Measurements from ENCODE around the gene PNPLA7.
A peak's percentile ranks its signal among the peaks of the same experiment; 100 is the strongest.
"Not testable (repeated sequence)": the region's sequence is repeated elsewhere in the genome, so short reads cannot be mapped to it uniquely, and the experiment has no call there.

The PNPLA7 gene

DNA sequence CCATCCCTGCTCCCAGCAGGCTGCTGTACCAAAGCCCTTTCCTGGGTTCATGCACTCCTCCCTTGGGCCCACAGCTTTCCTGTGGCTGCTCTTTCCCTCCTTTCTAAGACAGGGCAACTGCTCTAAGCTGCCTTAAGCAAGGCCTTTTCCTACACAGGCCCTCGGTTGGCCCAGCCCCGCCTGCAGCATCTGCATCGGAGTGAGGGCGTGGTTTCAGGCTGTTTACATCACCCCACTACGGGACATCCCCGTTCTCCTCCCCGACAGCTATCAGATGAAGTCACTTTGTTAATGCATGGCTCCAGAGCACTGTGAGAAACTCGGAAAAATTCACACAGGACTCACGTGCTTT is 25.1 kb upstream of the PNPLA7 start:
- no peak for DNase-seq (ENCODE audit: low read depth)

DNA sequence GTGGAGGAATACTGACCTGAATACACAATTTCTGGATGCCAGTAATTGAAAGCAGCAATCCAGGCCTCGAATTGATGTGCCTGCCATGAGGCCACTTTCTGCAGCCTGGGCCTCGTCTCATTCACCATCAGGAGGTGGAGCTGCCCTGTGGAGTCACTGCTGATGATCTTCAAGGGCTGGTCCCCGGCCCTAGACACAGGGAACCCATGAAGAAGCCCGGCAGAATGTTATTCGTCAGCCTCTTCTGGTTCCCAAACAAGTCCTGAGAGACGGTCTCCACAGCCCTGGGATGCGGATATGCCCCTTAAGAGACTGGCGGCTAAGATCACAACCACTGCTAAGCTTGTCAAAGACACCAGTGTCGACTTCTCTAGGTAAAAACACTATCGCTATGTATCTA is 24.0 kb upstream of the PNPLA7 start:
- no peak for DNase-seq (ENCODE audit: low read depth)

- DNase-seq (ENCODE audit: low read depth) = no peak
Measured at GRCh38 chr9:137570566-137570965, 20.4 kb upstream of the PNPLA7 start.

DNA sequence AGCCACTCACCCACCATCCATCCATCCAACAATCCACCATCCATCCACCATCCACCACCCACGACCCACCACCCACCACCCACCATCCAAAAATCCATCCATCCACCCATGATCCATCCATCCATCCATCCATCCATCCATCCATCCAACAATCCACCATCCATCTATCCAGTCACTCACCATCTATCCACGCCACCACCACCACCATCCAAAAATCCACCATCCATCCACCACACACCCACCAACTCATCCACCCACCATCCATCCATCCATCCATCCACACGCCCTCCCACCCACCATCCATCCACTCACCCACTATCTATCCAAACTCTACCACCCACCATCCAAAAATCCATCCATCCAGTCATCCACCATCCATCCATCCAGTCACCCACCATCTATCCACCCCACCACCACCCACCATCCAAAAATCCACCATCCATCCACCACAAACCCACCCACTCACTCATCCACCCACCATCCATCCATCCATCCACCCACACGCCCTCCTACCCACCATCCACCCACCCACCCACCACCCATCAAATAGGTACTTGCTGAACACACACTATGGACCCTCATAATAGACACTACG is 19.5 kb upstream of the PNPLA7 start:
- DNase-seq (ENCODE audit: low read depth) = no peak

- DNase-seq (ENCODE audit: low read depth) = not testable (repeated sequence)
Measured at GRCh38 chr9:137568445-137568844, 18.2 kb upstream of the PNPLA7 start.

- no peak for DNase-seq (ENCODE audit: low read depth)
Measured at GRCh38 chr9:137564817-137565411, 14.7 kb upstream of the PNPLA7 start.

- DNase-seq (ENCODE audit: low read depth) = no peak
Measured at GRCh38 chr9:137564134-137564533, 13.9 kb upstream of the PNPLA7 start.

GRCh38 chr9:137558127-137558526 is 7.9 kb upstream of the PNPLA7 start:
- DNase-seq (ENCODE audit: low read depth) = no peak

DNA sequence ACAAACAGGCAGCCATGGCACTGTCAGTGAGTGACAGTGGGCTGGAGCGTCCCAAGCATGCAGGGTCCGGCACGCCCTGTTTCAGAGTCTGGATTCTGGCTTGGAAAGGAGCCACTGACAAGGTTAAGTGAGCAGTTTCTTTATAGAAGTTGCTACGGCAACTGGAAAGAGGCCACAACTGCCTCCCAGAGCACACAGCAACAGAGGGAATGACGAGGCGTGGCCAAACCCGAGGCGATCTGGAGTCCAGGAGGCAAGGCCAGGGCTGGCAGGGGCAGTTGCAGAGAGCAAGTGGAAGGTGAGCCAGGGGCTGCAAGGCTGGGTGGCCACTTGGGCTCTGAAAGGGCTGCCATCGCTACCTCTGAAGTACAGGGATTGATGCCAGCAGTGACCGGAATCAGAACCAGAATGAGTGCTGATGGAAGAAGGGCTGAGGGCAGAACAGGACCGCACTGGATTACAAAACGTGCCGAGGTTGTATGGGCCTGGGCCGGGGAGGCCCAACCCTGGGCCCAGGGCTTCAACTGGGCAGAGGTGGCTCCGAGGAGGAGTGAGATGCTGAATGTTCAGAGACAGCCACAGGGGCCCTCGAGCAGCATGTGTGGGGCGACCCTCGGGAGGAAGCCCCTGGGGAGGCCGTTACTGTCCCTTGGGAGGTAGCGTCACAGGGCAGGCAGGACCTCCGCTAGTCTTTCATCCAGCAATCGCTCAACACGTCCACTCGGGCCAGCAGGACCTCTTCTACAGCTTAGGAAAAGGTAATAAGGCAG is 6.1 kb upstream of the PNPLA7 start:
- no peak for DNase-seq (ENCODE audit: low read depth)

GRCh38 chr9:137555179-137555578 is 5.0 kb upstream of the PNPLA7 start:
- no peak for DNase-seq (ENCODE audit: low read depth)

- no peak for DNase-seq (ENCODE audit: low read depth)
Measured at GRCh38 chr9:137554349-137554748, 4.1 kb upstream of the PNPLA7 start.

- not testable (repeated sequence) for DNase-seq (ENCODE audit: low read depth)
Measured at GRCh38 chr9:137553654-137554053, 3.5 kb upstream of the PNPLA7 start.

DNA sequence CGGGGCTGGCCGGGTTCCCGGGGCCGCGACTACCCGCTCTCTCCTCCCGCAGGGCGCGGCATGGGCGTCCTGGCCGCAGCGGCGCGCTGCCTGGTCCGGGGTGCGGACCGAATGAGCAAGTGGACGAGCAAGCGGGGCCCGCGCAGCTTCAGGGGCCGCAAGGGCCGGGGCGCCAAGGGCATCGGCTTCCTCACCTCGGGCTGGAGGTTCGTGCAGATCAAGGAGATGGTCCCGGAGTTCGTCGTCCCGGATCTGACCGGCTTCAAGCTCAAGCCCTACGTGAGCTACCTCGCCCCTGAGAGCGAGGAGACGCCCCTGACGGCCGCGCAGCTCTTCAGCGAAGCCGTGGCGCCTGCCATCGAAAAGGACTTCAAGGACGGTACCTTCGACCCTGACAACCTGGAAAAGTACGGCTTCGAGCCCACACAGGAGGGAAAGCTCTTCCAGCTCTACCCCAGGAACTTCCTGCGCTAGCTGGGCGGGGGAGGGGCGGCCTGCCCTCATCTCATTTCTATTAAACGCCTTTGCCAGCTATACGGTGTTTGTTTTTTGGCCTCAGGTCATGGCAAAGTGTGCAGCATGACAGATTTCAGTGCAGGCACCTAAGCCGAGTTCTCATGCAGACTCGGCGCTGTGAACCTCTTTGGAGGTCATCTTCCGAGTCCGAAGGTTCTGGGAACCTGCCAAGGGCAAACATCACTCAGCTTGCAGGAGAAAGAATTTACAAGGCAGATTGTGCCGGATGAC is 2.0 kb upstream of the PNPLA7 start:
- peak; percentile 15 for DNase-seq (ENCODE audit: low read depth)

DNA sequence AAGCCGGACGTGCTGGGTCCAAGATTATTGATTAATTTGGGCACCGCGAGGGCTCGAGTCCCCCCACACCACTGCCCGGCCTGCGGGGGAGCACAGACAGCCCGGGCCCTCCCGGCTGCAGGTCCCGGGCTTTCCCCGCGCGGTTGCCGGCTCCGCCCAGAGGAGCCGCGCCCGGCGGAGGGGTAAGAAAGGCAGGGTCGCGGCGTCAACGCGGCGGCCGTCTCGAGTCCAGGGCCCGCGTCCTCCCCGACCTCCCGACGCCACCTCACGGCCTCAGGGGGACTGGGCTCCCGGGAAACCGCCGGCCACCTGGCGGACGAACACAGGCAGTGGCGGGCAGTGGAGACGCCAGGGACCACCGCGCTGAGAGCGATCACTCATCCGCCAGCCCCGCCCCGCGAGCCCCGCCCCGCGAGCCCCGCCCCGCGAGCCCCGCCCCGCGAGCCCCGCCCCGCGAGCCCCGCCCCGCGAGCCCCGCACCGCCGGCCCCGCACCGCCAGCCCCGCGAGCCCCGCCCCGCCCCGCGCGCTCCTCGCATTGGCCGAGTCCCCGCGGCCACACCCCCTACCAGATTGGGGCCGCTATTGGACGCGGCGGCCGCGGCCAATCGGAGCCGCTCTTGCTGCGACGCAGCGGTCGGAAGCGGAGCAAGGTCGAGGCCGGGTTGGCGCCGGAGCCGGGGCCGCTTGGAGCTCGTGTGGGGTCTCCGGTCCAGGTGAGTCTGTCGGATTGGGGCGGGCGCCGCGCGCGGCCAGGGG is 1.2 kb upstream of the PNPLA7 start, which contains the start of gene MRPL41:
Gene MRPL41, plus strand, starts transcription at position 616 of the 758 bp plus-strand sequence. CDS start 203 bp downstream, outside the sequence.
- peak; percentile 83 for DNase-seq (ENCODE audit: low read depth)

- not testable (repeated sequence) for DNase-seq (ENCODE audit: low read depth)
Measured at GRCh38 chr9:137550958-137551263, 709 bp upstream of the PNPLA7 start.

DNA sequence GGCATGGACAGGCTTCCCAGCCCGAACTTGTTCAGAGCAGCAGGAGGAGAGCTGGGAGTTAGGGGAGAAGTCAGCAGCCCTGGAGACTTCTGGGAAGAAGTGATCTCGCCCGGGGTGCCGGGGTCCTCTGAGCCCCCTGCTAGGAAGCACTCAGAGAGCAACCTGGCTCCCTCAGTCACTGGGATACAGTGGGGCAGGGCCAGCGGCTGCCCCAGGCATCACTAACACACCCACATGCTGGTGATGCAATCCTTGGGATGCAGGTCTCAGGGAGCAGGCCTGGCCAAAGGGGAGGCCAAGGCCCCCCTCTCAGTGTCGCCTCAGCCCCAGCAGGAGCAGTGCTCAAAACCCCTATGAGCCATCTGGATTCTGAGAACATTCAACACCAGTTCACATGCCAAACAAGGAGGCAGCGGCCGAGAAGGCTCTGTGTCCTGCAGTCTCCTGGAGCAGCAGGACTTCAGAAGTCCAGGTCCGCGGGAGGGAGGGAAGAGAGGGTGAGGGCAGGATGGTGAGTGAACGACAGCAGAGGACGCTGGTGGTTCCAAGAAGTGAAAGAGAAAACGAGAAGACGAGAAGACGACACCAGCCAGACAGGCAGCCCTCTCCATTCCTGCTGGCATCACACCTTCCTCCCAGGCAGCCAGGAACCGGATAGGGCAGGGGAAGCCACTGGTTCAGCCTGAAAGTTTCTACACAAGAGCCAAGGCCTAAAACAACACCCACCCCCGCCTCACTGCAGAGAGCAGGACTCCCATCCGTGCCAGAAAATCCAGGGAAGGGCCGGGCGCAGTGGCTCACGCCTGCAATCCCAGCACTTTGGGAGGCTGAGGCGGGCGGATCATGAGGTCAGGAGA is 2.3 kb downstream of the PNPLA7 start:
- no peak for DNase-seq (ENCODE audit: low read depth)

DNA sequence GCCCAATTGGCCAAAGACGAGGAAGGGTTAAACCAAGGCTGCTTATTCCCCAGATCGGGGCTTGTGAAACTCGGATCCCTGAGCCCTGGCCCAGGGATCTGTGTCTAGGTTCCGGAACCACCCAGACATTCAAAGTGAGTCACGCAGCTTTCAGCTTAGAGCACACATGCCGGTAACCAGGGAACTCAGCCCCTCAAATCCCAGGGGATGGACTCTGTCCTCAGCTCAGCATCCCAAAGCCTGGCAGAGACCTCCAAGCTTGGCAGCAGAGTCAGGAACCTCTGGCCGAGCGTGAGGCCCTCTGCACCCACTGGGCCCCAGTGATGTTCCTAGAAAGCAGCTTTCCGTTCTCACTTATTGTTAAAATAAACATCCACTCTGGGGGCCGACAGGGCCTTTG is 5.1 kb downstream of the PNPLA7 start:
- no peak for DNase-seq (ENCODE audit: low read depth)

- DNase-seq (ENCODE audit: low read depth) = no peak
Measured at GRCh38 chr9:137544176-137544760, 5.9 kb downstream of the PNPLA7 start.

DNA sequence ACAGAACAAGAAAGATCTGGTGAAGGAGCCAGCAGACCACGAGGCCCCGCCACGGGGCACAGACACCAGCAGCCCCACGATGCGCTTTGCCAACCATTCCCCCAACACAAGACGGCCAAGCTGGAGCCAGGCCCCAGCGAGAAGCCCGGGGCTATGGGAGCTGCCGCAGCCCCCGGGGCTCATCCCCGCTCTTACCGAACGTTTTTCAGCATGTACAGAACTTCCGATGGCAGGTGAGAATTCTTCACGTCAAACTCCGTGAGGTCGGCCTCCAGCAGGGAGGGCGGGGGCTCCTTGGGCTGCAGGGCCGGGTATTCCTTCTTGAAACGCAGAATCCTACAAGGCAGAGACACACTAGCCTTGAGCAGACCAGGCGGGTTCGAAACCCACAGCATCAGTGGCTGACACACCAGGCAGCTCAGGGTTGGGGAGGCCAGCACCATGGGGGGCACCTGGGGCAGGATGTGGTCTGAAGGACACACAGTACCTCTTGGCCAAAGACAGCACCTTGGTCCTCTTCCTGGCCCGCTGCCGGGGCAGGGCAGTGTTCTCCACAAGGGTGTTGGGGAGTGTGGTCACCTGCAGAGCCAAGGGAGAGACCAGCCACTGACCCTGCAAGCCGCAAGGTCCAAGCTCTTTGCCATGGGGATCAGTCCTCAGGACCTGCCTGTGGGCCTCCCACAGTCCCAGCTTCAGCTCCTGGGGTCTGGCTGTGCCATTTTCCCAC is 6.8 kb downstream of the PNPLA7 start:
- DNase-seq (ENCODE audit: low read depth) = no peak

DNA sequence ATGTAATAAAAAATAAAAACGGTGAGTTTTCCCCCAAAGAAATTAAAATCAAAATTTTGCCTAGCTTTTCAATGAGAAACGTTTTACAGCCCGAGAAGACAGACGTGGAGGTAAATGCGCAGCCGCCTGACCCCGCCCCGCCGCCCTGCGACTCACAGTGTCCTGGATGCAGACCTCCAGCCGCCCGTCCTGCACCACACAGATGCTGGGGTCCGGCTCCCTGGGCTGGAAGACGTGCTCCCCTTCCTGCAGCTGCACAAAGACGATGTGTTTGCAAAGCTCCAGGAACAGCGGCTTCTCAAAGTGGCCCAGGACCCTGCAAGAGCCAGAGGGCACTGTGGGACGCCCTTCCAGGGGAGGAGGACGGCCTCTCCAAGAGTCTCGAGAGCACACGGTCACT is 7.7 kb downstream of the PNPLA7 start:
- DNase-seq (ENCODE audit: low read depth) = no peak
